ENCODE data around the gene SURF2.

SURF2 gene

DNA sequence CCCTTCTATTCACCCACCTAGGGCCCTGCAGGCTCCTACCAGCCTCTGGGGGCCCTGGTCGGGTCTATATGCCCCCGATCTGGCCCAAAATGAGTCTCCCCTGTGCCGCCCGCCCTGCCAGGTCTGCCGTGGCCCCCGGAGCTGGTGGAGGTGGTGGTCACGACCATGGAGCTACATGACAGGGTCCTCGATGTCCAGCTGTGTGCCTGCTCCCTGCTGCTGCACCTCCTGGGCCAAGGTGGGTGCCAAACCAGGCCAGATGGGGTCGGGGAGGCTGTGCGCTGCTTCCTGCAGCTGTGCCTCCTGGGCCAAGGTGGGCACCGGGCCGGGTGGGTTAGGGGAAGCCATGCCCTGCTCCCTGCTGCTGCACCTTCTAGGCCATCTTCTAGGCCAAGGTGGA is 43.9 kb downstream of the SURF2 start:
- Mint-ChIP-seq H3K27ac (no peak overlapping the region), H3K4me3 (no peak overlapping the region), H3K4me1 (ENCODE audit: low read depth) (peaks cover 2% of the 10 kb centered on the region), H3K36me3 (ENCODE audit: low read depth) (peaks cover 40% of the 10 kb centered on the region), H3K27me3 (peaks cover 4% of the 10 kb centered on the region), H3K9me3 (no peaks in the 10 kb centered on the region)
- intact Hi-C loops (cut with micrococcal nuclease), result no loop called here

DNA sequence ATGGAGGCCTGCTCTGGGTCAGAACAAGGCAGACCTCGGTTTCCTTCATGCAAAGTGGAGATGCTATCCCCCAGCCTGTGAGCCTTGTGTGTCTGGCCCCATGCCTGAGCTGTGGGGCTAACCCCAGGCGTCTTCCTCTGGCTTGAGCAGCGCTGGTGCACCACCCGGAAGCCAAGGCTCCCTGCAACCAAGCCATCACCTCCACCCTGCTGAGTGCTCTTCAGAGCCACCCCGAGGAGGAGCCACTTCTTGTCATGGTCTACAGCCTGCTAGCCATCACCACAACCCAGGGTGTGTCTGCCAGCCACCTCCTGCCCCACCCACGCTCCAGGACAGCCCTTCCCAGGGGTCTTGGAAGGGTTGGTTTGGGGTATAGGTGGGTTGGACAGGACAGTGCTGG is 45.2 kb downstream of the SURF2 start:
- intact Hi-C loops (cut with micrococcal nuclease), result no loop called here
- Mint-ChIP-seq H3K27me3 (peaks cover 1% of the 10 kb centered on the region), H3K4me3 (no peak overlapping the region), H3K4me1 (ENCODE audit: low read depth) (peaks cover 10% of the 10 kb centered on the region), H3K36me3 (ENCODE audit: low read depth) (peaks cover 52% of the 10 kb centered on the region), H3K27ac (no peak overlapping the region), H3K9me3 (no peaks in the 10 kb centered on the region)

DNA sequence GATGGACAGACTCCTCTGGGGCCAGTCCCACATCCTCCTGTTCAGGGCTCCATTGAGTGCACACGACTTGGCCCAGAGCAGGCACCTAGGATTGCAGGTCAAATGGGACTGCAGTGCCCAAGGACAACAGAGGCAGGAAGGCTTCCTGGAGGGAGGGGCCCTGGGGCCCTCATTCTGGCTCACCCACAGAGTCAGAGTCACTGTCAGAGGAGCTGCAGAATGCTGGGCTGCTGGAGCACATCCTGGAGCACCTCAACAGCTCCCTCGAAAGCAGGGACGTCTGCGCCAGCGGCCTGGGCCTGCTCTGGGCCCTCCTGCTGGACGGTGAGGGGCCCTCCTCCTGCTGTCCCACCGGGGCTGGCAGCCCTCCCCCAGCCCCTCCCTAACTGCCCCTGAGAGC is 46.3 kb downstream of the SURF2 start:
- H3K4me1 Mint-ChIP-seq (ENCODE audit: low read depth), result peaks cover 10% of the 10 kb centered on the region
- no peaks in the 10 kb centered on the region for H3K9me3 Mint-ChIP-seq
- H3K36me3 Mint-ChIP-seq (ENCODE audit: low read depth), result peaks cover 64% of the 10 kb centered on the region
- H3K27ac Mint-ChIP-seq, result no peak overlapping the region
- no peak overlapping the region for H3K4me3 Mint-ChIP-seq
- no peaks in the 10 kb centered on the region for H3K27me3 Mint-ChIP-seq
- intact Hi-C loops (cut with micrococcal nuclease), result no loop called here

DNA sequence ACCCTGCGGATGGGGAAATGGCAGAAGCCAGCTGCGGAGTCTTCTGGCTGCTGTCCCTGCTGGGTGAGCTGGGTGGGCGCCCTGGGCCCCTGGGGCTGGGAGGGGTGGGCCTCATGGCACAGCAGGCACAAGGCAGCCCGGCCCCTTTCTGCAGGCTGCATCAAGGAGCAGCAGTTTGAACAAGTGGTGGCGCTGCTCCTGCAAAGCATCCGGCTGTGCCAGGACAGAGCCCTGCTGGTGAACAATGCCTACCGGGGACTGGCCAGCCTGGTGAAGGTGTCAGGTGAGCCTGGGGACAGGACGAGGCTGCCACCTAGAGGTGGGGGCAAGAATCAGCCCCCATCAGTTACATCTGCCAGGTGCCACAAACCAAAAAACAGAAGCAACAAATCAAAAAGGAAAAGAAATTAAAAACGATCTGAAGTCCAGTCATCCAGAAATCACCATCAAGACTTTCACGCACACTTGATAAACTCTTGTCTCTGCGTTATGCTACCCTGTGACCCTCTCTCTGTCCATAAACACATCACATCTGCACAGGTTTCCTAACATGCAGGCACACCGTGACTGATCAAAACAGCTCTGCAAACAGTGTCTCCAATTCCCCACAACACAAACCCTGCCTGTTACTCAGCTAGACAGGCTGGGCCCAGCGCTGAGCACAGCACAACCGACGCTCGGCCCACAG is 47.6 kb downstream of the SURF2 start:
- peaks cover 73% of the 10 kb centered on the region for H3K36me3 Mint-ChIP-seq (ENCODE audit: low read depth)

DNA sequence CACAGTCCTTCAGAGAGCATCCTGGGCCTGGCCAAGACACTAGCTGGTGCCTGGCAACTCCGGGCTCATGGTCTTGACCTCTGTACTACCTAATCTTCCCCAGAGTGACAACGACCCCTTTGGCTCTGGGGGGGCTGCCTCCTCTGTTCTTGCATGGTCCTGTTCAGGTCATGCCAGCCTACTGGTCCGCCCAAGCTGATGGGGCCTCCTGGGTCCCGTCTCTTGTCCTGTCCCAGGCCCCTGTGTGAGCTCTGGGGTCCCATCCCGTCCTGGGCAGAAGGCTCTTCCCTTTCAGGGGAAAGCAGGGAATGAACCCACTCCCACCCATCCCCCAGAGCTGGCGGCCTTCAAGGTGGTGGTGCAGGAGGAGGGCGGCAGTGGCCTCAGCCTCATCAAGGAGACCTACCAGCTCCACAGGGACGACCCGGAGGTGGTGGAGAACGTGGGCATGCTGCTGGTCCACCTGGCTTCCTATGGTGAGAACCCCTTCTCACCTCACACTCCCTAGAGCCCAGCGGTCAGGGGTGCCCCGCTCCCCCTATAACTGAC is 48.2 kb downstream of the SURF2 start:
- Mint-ChIP-seq H3K4me1 (ENCODE audit: low read depth) (peaks cover 10% of the 10 kb centered on the region), H3K36me3 (ENCODE audit: low read depth) (peaks cover 79% of the 10 kb centered on the region), H3K27ac (no peak overlapping the region), H3K4me3 (no peak overlapping the region), H3K27me3 (no peaks in the 10 kb centered on the region), H3K9me3 (no peaks in the 10 kb centered on the region)
- intact Hi-C loops (cut with micrococcal nuclease), result no loop called here

More for the DNA sequence above, 47.6 kb downstream of the SURF2 start:
- peaks cover 10% of the 10 kb centered on the region for H3K4me1 Mint-ChIP-seq (ENCODE audit: low read depth)
- H3K9me3 Mint-ChIP-seq, result no peaks in the 10 kb centered on the region
- intact Hi-C loops (cut with micrococcal nuclease), result no loop called here
- H3K27ac Mint-ChIP-seq, result no peak overlapping the region
- H3K27me3 Mint-ChIP-seq, result no peaks in the 10 kb centered on the region
- H3K4me3 Mint-ChIP-seq, result no peak overlapping the region

DNA sequence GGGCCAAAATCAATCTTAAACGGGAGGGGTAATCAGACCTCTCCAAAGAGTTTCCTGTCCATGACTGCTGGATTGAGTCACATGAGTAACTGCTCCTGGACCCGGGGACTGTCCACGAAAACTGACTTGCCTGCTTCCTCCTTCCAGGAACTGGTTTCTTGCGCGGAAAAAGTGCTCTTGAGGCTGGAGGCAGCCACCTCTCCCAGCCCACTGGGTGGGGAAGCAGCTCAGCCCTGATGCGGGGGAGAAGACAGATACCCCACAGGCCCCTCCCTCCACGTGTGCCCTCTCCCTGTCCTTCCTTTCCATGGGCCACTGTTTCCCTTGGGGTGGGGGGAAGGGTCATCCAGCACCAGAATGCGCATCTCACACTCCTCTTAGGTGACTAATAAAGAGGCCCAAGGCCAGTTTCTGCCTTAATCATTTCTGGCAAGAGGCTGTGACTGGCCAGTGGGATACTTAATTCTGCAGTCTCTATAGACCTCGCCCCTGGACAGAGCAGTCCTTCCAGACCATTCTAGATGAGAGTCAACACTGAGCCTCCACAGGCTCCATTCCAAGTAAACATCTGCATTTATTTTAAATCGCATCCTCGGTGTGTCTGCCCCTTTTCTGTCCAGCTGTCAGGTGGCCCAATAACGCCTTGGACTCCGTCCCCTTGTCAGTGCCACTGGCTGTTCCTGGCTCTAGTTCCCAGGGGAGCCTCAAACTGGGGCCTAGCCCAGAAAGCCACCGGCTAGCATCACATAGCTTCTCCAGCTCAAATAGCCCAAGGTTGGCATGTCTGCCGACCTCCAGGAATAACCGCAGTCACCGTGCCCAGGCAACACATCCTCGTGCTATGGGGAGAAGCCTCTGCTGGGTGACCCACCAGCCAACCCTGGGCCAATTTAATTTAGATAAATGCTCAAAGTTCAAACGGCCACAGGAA is 49.4 kb downstream of the SURF2 start:
- Mint-ChIP-seq H3K27ac (peak overlapping the region; percentile 10), H3K4me1 (ENCODE audit: low read depth) (peaks cover 10% of the 10 kb centered on the region), H3K36me3 (ENCODE audit: low read depth) (peaks cover 92% of the 10 kb centered on the region), H3K27me3 (no peaks in the 10 kb centered on the region), H3K9me3 (no peaks in the 10 kb centered on the region), H3K4me3 (no peak overlapping the region)
- intact Hi-C loops (cut with micrococcal nuclease), result no loop called here

DNA sequence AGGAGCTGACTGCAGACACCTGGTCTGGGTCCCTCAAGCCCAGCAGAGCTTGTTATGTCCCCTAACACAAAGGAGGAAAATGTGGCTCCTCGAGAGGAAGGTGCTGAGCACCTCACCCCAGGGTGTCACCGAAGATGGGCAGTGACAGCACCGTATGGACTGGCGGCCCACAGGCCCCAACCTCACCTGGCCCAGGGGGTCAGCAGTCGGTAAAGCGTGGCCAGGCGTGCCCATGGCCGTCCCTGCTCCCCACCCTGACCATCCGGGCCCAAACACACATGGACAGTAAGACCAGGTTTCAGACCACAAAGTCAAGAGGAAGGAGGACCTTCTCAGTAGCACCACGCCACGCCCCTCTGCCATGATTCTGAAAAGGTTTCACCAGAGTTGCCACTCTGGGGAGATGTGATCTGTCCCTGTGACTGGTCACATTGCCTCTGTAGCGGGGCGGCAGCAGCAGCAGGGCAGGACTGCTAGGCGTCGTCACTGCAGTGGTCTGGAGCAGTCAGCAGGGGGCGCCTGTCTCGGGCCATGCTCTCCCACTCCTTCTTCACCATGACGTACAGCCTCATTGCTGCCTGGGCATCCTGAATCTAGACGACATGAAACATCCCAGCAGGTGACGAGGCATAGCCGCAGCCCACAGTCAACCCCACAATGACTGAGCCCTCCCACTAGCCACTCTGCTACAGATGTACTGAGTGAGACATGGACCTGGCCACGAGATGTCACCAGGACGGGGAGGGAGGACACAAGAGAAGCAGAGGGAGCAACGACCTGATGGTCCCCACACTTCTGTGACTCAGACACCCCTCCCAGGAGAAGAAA is 50.3 kb downstream of the SURF2 start:
- no peak overlapping the region for H3K27ac Mint-ChIP-seq
- no peaks in the 10 kb centered on the region for H3K9me3 Mint-ChIP-seq
- H3K27me3 Mint-ChIP-seq, result no peaks in the 10 kb centered on the region
- peaks cover 10% of the 10 kb centered on the region for H3K4me1 Mint-ChIP-seq (ENCODE audit: low read depth)
- intact Hi-C loops (cut with micrococcal nuclease), result loop anchor here (1.0 kb wide), 1 partner anchor 80 kb away; no protein-coding TSS in a partner anchor
- H3K36me3 Mint-ChIP-seq (ENCODE audit: low read depth), result peaks cover 97% of the 10 kb centered on the region
- no peak overlapping the region for H3K4me3 Mint-ChIP-seq

DNA sequence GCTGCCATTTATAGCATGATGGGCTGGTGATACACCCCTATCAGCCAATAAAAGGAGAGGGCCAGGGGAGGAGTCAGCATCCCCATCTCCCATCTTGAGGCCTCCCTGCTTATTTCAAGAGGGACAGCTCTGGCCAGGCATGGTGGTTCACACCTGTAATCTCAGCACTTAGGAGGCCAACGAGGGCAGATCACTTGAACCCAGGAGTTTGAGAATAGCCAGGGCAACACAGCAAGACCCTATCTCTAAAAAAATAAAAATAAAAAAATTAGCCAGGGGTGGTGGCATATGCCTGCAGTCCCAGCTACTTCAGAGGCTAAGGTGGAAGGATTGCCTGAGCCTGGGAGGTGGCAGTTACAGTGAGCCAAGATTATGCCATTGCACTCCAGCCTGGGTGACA is 51.7 kb downstream of the SURF2 start:
- intact Hi-C loops (cut with micrococcal nuclease), result no loop called here
- Mint-ChIP-seq H3K36me3 (ENCODE audit: low read depth) (peaks cover 97% of the 10 kb centered on the region), H3K4me3 (no peak overlapping the region), H3K27me3 (no peaks in the 10 kb centered on the region), H3K4me1 (ENCODE audit: low read depth) (peaks cover 10% of the 10 kb centered on the region), H3K9me3 (no peaks in the 10 kb centered on the region), H3K27ac (no peak overlapping the region)

Measured in dendritic cell treated with granulocyte-macrophage colony-stimulating factor and Interleukin-4, amounts not matched to agents 40 ng/mL and 50 ng/mL, for 4 days (primary cell).